ENCODE measurements around the gene HMX3. TPM values are rescaled to one million over a fixed set of nuclear protein-coding genes. Genes with fewer than 3 reads are reported as not detected.
A peak's percentile ranks its signal among the peaks of the same experiment; 100 is the strongest.

Gene HMX3
- total RNA-seq, 1 donor from 2014 or later, result not detected

DNA sequence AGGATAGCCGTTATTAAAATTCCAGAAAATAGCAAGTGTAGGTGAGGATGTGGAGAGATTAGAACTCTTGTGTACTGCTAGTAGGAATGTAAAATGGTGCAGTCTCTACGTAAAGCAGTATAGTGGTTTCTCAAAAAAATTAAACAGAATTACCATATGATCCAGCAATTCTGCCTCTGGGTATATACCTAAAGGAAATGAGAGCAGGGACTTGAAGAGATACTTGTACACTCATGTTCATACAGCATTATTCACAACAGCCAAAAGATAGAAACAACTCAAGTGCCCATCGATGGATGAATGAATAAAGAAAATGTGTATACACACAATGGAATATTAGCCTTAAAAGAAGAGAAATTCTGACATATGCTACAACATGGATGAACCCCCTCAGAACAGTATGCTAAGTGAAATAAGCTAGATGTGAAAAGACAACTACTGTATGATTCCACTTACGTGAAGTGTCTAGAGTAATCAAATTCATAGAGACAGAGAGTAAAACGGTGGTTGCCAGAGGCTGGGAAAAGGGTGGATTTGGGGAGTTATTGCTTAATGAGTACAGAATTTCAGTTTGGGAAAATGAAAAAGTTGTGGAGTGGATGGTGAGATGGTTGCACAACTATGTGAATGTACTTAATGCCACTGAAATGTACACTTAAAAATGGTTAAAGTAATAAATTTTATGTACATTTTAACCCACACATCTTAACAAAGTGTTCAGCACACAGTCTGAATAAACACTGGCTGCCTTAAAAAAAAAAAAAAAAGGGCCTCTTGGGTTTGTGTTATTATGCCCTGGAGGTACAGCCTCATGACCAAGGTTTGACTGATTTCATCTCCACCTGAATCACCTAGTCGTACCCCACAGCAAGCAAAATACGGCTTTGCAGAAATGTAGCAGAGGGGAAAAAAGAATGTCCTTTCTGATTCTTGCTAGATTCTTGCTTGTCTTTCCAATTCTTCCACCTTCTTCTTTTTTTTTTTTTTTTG, 44.6 kb downstream of the HMX3 start:
- Histone ChIP-seq H3K27me3 (ENCODE audit: control insufficient read depth, insufficient read depth, low read length) (no peaks in the 10 kb centered on the region), H3K4me3 (ENCODE audit: low read depth, low read length) (no peak overlapping the region), H3K36me3 (ENCODE audit: control insufficient read depth, insufficient read depth, low read length) (no peaks in the 10 kb centered on the region)
- TF ChIP-seq, protein P1, sequence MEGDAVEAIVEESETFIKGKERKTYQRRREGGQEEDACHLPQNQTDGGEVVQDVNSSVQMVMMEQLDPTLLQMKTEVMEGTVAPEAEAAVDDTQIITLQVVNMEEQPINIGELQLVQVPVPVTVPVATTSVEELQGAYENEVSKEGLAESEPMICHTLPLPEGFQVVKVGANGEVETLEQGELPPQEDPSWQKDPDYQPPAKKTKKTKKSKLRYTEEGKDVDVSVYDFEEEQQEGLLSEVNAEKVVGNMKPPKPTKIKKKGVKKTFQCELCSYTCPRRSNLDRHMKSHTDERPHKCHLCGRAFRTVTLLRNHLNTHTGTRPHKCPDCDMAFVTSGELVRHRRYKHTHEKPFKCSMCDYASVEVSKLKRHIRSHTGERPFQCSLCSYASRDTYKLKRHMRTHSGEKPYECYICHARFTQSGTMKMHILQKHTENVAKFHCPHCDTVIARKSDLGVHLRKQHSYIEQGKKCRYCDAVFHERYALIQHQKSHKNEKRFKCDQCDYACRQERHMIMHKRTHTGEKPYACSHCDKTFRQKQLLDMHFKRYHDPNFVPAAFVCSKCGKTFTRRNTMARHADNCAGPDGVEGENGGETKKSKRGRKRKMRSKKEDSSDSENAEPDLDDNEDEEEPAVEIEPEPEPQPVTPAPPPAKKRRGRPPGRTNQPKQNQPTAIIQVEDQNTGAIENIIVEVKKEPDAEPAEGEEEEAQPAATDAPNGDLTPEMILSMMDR (IDR thresholded peaks at IDR 0.05; ENCODE audit: insufficient read depth, low read length, severe bottlenecking), result no peak
- FAIRE-seq (no peak), DNase-seq (ENCODE audit: low read depth) (peak; percentile 61)

DNA sequence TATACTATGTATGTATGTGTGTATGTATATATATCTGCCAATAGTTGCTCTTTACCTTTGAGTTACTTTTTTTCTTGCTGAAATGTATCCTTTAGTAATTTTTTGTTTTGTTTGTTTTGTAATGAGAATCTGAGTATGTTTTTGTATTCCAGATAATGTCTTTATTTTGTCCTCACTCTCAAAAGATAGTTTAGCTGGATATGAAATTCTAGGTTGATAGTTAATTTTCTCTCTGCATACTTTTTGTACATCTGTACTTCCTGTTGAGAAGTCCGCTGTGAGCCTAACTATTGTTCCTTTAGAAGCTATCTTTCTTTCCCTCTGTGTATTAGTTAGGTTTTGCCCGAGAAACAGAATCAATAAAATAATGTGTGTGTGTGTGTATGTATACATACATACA, 48.0 kb downstream of the HMX3 start:
- no peaks in the 10 kb centered on the region for H3K36me3 ChIP-seq (ENCODE audit: control insufficient read depth, insufficient read depth, low read length)
- FAIRE-seq (no peak), DNase-seq (ENCODE audit: low read depth) (no peak)
- no peaks in the 10 kb centered on the region for H3K27me3 ChIP-seq (ENCODE audit: control insufficient read depth, insufficient read depth, low read length)
- TF ChIP-seq, protein P1 (IDR thresholded peaks at IDR 0.05; ENCODE audit: insufficient read depth, low read length, severe bottlenecking), result no peak
- H3K4me3 ChIP-seq (ENCODE audit: low read depth, low read length), result no peak overlapping the region

DNA sequence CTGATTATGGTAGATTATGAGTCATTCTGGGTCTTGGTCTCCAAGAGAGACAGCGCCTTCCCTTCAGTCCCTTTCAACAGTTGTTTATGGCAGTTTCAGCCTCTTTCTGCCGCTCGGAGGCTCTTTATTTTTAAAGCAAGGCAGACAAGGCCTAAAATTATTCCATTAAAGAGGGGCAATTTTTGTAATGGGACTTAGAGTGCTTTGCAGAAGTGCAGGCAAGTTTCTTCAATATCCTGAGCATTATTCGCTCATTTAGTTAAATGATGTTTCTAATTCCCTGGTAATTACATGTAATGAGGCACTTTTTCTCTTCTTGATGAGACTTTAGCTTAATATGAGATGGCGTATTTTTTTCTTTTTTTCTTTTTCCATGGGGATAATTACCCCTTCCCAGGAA, 52.0 kb downstream of the HMX3 start:
- DNase-seq (ENCODE audit: low read depth) (no peak), FAIRE-seq (no peak)
- H3K4me3 ChIP-seq (ENCODE audit: low read depth, low read length), result no peak overlapping the region
- TF ChIP-seq, protein P1 (IDR thresholded peaks at IDR 0.05; ENCODE audit: insufficient read depth, low read length, severe bottlenecking), result no peak
- peaks cover 3% of the 10 kb centered on the region for H3K36me3 ChIP-seq (ENCODE audit: control insufficient read depth, insufficient read depth, low read length)
- H3K27me3 ChIP-seq (ENCODE audit: control insufficient read depth, insufficient read depth, low read length), result no peaks in the 10 kb centered on the region

Other genes starting within 250 kb of the HMX3 start
- gene FAM24A, start 225.4 kb upstream of the HMX3 start, total RNA-seq, result not detected in 2 replicates
- 10.0 and 15.1 TPM in 2 replicates for gene C10orf88, start 181.7 kb upstream of the HMX3 start, total RNA-seq
- gene PSTK, start 155.6 kb upstream of the HMX3 start, total RNA-seq, result 3.7 and 4.2 TPM in 2 replicates
- 1.9 and 2.1 TPM in 2 replicates for gene IKZF5, start 127.2 kb upstream of the HMX3 start, total RNA-seq
- 3.4 and 5.4 TPM in 2 replicates for gene ACADSB, start 127.0 kb upstream of the HMX3 start, total RNA-seq
- not detected in 2 replicates for gene HMX2, start 12.2 kb downstream of the HMX3 start, total RNA-seq
- 143 and 179 TPM in 2 replicates for gene BUB3, start 18.4 kb downstream of the HMX3 start, total RNA-seq